HG02798 (cell line): Measurements from ENCODE around the gene AGBL3.
A peak's percentile ranks its signal among the peaks of the same experiment; 100 is the strongest.

Source experiments
- ATAC-seq: cut with Tn5 transposase; IDR thresholded peaks from one replicate; pipeline ENCODE4 v1.9.1; 2021; ENCODE audit warnings: mild to moderate bottlenecking; ENCODE audit not compliant: unreplicated experiment, poor library complexity

AGBL3 gene

GRCh38 chr7:134986363-134987251, at the start of gene AGBL3:
AGBL3 (plus strand) TSS chr7:134986508; CDS start chr7:134987934, 1,426 bp downstream.
- peak; percentile 88 for ATAC-seq

DNA sequence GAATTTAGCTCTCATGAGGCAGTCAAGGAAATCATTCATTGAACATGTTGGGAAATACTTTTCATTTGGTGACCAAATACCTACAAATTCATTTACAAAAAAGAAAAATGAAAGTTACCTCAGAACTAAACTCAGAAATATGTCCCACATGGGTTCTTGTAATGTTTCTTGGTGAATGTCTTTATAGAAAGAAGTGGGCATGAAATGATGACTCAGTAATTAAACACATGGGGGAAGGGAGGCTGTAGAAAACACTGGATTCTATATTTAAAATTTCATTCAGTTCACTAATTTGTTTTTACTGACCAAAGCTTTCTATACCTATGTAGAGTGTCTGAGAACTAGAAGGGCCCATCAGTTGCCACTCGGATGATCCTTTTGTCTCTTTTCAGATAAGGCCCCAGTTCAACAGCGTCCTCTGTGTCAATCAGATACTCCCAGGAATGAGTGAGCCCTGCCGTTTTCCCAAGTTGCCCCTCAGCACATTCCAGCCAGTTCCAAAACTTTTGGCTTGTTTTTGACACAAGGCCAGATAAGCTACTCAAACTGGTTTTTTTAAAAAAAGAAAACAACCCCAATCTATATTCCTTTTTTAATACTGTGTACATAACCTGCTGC, 49.3 kb upstream of the AGBL3 start:
- no peak for ATAC-seq

GRCh38 chr7:134938141-134938540, 48.2 kb upstream of the AGBL3 start:
- ATAC-seq = no peak

DNA sequence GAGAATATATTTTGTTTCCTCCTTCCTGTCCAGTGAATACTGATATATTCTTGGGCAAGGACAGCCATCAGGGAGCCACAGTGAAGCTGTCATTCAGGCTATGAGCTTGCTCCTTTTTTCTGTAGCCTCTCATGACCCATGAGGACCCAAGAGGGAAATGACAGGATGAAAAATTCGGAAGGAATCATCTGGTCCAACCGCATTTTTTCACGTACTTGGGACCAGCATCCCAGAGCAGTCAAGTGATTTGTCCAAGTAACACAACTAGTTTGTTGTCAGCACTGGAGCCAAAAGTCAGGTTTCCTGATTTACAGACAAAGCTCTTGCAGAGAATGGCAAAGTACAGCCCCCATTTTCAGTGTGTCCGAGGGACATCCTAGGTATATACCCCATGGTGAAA, 47.2 kb upstream of the AGBL3 start:
- no peak for ATAC-seq

- ATAC-seq = no peak
Measured at GRCh38 chr7:134940729-134941128, 45.6 kb upstream of the AGBL3 start.

DNA sequence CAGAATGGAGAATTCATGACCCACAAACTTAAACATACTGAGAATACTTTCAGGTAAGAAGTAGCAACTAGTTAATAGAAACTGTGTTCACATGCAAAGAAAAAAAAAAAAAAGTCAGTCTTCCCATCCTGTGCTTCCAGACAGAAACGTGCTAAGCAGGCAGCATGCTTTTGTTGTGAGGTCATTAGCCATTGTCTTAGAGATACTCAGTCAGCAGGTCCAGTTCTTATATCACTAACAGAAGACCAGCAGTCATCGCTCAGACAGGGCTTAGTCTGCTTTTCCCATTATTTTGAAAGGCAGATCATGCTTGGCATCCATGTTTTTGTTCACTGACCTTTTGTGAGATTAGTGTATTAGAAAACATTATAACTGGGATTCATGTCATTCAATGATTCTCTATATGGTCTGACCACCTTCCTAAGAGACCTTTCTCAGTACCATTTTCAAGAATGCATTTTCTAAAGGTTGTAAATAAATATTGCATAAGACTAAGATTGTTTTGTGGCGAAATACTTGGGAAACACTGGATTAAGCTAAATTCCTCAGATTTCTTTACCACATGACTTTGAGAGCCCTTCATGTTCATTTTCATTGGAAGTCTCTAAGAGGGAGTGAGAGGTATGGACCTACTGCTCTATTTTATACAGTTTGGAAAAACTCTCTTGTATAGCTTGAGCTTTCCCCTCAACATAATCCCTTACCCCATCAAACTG, 45.0 kb upstream of the AGBL3 start:
- no peak for ATAC-seq

DNA sequence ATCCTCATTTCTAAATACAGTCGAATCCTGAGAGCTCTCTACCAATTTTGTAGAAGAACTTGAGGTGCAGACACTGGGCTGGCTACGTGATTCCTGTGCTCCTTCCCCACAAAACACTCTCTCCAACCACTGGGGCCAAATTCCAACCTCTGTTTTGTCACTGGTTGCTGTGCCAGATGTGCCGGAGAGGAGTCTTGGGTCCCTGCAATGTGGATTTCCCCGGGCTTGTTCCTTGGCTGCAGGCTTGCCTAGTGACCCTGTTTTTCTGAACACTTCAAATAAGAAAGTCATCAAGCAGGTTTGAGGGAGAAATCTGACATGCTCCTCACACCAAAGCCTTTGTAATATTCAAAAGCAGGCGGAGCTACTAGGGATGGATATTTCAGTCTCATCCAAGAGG, 44.4 kb upstream of the AGBL3 start:
- no peak for ATAC-seq

DNA sequence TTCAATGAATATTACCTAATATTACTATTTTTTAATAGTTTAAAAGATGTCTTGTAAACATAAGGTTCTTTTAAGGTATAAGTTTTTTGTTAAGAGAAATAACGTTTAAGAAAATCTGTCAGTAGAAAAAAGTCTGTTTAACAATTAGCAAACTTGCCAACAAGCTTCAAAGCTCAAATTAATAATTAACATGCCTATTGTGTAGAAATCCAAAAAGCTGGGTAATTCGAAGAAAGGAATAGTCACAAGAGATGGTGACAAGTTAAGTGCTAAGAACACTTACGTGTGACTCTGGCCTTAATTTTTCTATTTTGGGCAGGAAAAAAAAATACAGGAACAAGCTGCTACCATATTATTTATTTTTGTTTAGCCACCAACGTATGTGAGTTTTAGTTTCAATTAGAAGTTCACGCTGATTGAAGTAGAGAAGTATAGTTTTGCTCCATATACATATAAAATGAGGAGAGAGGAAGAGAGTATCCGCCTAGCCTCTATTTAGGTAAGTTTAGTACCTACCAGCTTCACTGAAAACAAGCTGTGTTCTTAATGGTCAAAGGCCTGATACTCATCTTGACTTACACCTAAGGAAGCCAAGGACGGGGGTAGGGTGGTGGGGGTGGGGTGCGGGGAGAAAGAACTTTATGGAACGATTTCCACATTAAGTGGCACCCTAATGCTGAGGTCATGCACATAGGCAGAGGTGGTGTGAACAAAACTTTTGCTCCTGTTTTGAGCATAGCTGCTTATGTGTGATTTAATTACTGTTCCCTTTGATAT, 43.4 kb upstream of the AGBL3 start:
- ATAC-seq = no peak

DNA sequence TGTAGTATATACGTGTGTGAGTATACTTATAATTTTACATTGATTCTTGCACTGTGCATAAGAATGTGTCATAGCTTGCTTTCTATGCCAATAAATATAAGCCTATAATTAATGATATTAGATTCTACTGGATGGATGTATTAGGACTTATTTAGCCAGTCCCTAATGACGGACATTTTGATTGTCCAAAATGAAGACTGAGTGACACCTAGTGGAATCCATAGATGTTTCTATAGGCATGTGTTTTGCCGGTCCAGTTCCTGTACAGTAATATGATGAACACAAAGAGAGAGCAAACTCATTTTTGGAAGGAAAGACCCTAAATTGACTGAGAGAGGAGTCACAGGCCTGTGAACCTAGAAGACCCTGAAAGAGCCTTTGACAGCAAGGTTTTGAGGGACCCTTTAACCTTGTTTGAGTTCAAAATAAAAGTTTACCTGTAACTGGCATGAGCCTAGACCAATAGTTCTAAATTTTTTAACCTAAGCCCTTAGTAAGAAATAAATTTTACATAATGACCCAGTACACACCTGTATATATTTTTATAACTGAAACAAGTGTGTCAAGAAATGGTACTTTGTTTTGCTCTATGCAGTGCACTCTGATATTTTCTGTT, 42.4 kb upstream of the AGBL3 start:
- peak; percentile 81 for ATAC-seq

DNA sequence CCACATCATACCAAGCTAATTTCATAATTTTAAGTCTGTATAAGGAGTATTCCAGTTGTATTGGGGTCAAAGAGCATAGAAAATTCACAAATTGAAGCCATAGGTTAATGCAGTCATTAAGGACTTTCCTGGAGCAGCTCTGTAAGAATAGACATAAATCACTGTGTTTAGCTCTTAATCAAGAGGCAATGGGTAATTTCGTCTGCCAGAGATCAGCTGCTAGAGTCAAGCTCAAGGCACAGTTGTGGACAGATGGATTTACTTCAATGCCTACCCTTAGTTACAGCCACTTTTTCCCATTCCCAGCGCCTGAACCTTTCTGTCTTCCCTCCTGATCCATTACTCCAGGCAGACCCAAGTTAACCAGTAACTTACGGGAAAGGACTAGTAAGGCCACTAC, 40.6 kb upstream of the AGBL3 start:
- ATAC-seq = no peak

DNA sequence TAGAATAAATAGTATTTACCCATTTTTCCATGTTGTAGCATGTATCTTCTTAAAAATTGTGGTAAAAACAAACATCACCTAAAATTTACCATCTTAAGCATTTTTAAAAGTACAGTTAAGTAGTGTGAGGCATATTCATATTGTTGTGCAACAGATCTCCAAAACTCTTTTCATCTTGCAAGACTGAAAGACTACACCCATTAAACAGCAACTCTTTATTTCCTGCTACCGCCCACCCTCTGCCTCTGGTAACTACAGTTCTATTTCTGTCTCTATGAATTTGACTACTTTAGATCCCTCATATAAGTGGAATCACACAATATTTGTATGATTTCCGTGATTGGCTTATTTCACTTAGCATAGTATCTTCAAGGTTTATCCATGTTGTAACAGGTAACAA, 40.0 kb upstream of the AGBL3 start:
- no peak for ATAC-seq

- no peak for ATAC-seq
Measured at GRCh38 chr7:134947329-134947728, 39.0 kb upstream of the AGBL3 start.

DNA sequence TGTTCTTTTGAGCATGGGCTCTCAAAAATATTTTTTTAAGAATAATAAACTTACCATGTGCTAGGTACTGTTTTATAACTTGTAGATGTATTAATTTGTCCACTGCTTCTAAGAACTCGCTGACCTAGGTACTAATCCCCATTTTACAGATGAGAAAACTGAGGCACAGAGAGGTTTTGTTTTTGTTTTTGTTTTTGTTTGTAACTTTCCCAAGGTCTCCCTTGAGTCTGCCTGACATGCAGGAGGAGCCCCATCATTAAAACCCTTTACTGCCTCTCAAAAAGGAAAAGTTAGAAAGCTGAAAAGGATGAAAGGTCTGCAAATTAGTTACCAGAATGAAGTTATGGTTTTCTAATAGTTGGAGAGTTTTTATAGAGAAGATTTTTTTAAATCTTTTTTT, 38.5 kb upstream of the AGBL3 start:
- no peak for ATAC-seq

DNA sequence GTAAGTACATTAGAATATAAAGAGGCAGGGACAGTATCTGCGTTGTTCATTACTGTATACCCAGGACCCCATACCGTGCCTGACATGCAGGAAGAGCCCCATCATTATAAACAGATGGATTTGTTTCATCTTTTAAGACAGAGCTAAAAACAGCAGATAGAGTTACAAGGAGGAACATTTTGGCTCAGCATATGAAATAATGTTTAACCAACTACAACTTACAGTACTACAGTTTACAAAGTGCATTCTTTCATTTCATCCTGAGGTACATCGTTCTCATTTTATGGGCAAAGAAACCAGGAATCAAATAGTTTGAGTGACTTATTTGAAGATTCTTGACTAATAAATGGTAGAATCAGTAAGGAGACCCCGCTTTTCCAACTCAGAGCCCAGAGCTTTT, 38.1 kb upstream of the AGBL3 start:
- no peak for ATAC-seq

DNA sequence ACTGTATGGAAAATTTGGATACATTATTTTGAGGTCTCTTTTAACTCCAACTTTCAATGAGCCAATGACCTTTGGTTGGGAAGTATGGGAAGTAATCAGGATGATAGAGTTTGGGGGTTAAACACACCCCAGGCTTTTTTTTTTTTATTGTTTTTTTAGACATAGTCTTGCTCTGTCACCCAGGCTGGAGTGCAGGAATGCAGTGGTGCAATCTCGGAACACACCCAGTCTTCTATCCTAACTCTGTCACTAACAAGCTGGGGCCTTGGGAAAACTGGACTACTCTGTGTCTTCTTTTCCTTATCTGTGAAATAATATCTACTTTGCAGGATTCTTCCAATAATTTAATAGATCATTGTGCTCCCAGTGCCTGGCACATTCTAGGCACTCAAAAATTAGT, 37.6 kb upstream of the AGBL3 start:
- ATAC-seq = no peak

- ATAC-seq = no peak
Measured at GRCh38 chr7:134949171-134949570, 37.1 kb upstream of the AGBL3 start.

DNA sequence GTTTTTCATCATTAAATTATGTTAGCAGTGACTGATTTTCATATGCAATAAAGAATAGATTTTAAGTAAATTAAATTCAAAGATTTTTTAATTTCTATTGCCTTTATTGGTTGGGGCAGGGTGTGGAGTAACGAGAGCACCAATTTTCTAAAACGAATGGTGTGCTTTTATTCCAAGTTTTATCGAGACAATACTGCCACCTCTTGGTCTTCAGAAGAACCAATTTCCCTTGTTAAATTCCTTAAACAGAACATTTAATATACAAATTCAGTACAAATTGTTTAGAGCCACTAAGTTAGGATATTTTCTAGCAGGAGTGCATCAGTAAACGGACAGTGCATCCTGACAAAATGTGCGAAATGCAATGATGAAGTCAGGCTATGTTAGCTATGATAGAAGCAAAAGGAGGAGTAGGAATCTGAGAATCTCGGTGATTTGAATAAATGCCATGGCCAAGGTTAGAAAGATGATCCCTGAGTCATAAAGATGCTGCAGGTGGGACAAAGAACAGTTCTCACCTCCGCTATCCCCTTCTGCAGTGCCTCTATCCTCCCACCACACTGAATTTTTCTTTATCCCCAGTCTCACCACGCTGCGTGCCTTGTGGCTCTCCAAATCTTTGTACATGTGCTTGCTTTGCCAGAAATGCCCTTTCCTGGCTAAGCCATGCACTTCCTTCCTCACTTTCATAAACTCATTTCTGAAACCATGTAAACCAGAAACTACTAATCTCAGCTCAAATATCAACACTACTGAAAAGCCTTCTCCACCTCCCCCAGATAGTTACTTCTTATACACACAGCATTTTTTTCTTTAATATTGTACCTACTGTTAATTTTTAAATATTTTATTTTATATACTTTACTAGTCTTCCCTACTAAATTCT, 31.9 kb upstream of the AGBL3 start:
- ATAC-seq = no peak

GRCh38 chr7:134957005-134957404, 29.3 kb upstream of the AGBL3 start:
- no peak for ATAC-seq

GRCh38 chr7:134959810-134960209, 26.5 kb upstream of the AGBL3 start:
- no peak for ATAC-seq
